Activated CD8-positive, alpha-beta memory T cell treated with anti-CD3 and anti-CD28 coated beads, Interleukin-2, amount 50 U/mL, for 1 hour (primary cell): ENCODE data around the gene DIAPH3.

Source experiments
- DNase-seq: peaks from one replicate; pipeline ENCODE4 v3.0.0-alpha.2; 2020; ENCODE audit errors: extremely low read depth

DIAPH3 gene

GRCh38 chr13:59963383-59963782 lies 200.3 kb downstream of the DIAPH3 start:
- DNase-seq, result no peak

GRCh38 chr13:59962343-59962742 lies 201.4 kb downstream of the DIAPH3 start:
- no peak for DNase-seq

GRCh38 chr13:59960683-59961082 lies 203.0 kb downstream of the DIAPH3 start:
- no peak for DNase-seq

GRCh38 chr13:59957438-59957837 lies 206.3 kb downstream of the DIAPH3 start:
- no peak for DNase-seq

GRCh38 chr13:59954601-59955000 lies 209.1 kb downstream of the DIAPH3 start:
- DNase-seq, result no peak

- DNase-seq, result no peak
Measured at GRCh38 chr13:59951011-59951410, 212.7 kb downstream of the DIAPH3 start.

GRCh38 chr13:59950266-59950665 lies 213.5 kb downstream of the DIAPH3 start:
- DNase-seq, result no peak

- no peak for DNase-seq
Measured at GRCh38 chr13:59948686-59949085, 215.0 kb downstream of the DIAPH3 start.

GRCh38 chr13:59946944-59947343 lies 216.8 kb downstream of the DIAPH3 start:
- DNase-seq, result no peak

GRCh38 chr13:59931621-59932020 lies 232.1 kb downstream of the DIAPH3 start:
- no peak for DNase-seq

- DNase-seq, result no peak
Measured at GRCh38 chr13:59924256-59924655, 239.5 kb downstream of the DIAPH3 start.

- no peak for DNase-seq
Measured at GRCh38 chr13:59915252-59915651, 248.5 kb downstream of the DIAPH3 start.

GRCh38 chr13:59914556-59914955 lies 249.2 kb downstream of the DIAPH3 start:
- no peak for DNase-seq

- DNase-seq, result no peak
Measured at GRCh38 chr13:59906413-59907049, 257.2 kb downstream of the DIAPH3 start.

GRCh38 chr13:59901191-59901590 lies 262.5 kb downstream of the DIAPH3 start:
- no peak for DNase-seq

GRCh38 chr13:59898066-59898465 lies 265.7 kb downstream of the DIAPH3 start:
- DNase-seq, result no peak

- DNase-seq, result no peak
Measured at GRCh38 chr13:59893266-59893665, 270.5 kb downstream of the DIAPH3 start.

GRCh38 chr13:59891053-59891452 lies 272.7 kb downstream of the DIAPH3 start:
- no peak for DNase-seq

- no peak for DNase-seq
Measured at GRCh38 chr13:59890054-59890453, 273.7 kb downstream of the DIAPH3 start.

GRCh38 chr13:59888408-59888807 lies 275.3 kb downstream of the DIAPH3 start:
- DNase-seq, result no peak

- DNase-seq, result no peak
Measured at GRCh38 chr13:59885076-59885475, 278.7 kb downstream of the DIAPH3 start.

- DNase-seq, result no peak
Measured at GRCh38 chr13:59883885-59884284, 279.8 kb downstream of the DIAPH3 start.

GRCh38 chr13:59880468-59880867 lies 283.3 kb downstream of the DIAPH3 start:
- DNase-seq, result no peak

GRCh38 chr13:59879281-59879680 lies 284.4 kb downstream of the DIAPH3 start:
- no peak for DNase-seq
